ENCODE data around the gene TM4SF4. TPM values are rescaled to one million over a fixed set of nuclear protein-coding genes. Genes with fewer than 3 reads are reported as not detected.

Gene TM4SF4
- total and polyA plus RNA-seq, 2 experiments from 2014 or later = not detected

GRCh38 chr3:149523512-149524299 lies 49.2 kb downstream of the TM4SF4 start:
- Histone ChIP-seq H3K27me3 (ENCODE audit: insufficient read depth) (no peaks in the 10 kb centered on the region), H3F3A (replicated peaks; ENCODE audit: low read depth) (no peaks in the 10 kb centered on the region), H3K27ac (ENCODE audit: low read depth) (no peak overlapping the region), H3K79me2 (replicated peaks; ENCODE audit: insufficient read depth) (peaks cover 4% of the 10 kb centered on the region; the same call in 1 of the 2 replicates), H3K4me2 (no peak overlapping the region), H3K9me2 (ENCODE audit: insufficient read depth) (no peaks in the 10 kb centered on the region), H4K20me1 (replicated peaks; ENCODE audit: insufficient read depth) (no peaks in the 10 kb centered on the region; the same call in 1 of the 2 replicates), H3K36me3 (ENCODE audit: insufficient read depth) (peaks cover 10% of the 10 kb centered on the region; the same call in 1 of the 2 replicates), H2AFZ (no peak overlapping the region), H3K4me3 (no peak overlapping the region), H3K4me1 (ENCODE audit: insufficient read depth) (peaks cover 7% of the 10 kb centered on the region; the same call in 1 of the 2 replicates)
- H3K36me3 Mint-ChIP-seq (ENCODE audit: low read depth) = peaks cover 16% of the 10 kb centered on the region; the same call in 1 of the 3 replicates
- H3K4me1 Mint-ChIP-seq = peaks cover 11% of the 10 kb centered on the region; the same call in 2 of the 3 replicates
- H3K27ac Mint-ChIP-seq = peak overlapping the region; percentile 33; the same call in 1 of the 2 replicates
- H3K9me3 Mint-ChIP-seq = no peaks in the 10 kb centered on the region
- TF ChIP-seq ZNF462 (CRISPR knock-in tag; IDR thresholded peaks at IDR 0.05) = no peak
- no peak for TF ChIP-seq EZH2phosphoT487 (IDR thresholded peaks at IDR 0.05; ENCODE audit: unreplicated experiment)
- TF ChIP-seq, protein P1, sequence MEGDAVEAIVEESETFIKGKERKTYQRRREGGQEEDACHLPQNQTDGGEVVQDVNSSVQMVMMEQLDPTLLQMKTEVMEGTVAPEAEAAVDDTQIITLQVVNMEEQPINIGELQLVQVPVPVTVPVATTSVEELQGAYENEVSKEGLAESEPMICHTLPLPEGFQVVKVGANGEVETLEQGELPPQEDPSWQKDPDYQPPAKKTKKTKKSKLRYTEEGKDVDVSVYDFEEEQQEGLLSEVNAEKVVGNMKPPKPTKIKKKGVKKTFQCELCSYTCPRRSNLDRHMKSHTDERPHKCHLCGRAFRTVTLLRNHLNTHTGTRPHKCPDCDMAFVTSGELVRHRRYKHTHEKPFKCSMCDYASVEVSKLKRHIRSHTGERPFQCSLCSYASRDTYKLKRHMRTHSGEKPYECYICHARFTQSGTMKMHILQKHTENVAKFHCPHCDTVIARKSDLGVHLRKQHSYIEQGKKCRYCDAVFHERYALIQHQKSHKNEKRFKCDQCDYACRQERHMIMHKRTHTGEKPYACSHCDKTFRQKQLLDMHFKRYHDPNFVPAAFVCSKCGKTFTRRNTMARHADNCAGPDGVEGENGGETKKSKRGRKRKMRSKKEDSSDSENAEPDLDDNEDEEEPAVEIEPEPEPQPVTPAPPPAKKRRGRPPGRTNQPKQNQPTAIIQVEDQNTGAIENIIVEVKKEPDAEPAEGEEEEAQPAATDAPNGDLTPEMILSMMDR (conservative IDR thresholded peaks at IDR 0.05; ENCODE audit: low read depth in 2 of 2) = no peak
- TF ChIP-seq STAT1 (IDR thresholded peaks at IDR 0.05; ENCODE audit: unreplicated experiment) = no peak
- TF ChIP-seq, protein P2, sequence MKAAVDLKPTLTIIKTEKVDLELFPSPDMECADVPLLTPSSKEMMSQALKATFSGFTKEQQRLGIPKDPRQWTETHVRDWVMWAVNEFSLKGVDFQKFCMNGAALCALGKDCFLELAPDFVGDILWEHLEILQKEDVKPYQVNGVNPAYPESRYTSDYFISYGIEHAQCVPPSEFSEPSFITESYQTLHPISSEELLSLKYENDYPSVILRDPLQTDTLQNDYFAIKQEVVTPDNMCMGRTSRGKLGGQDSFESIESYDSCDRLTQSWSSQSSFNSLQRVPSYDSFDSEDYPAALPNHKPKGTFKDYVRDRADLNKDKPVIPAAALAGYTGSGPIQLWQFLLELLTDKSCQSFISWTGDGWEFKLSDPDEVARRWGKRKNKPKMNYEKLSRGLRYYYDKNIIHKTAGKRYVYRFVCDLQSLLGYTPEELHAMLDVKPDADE (IDR thresholded peaks at IDR 0.05) = no peak
- TF ChIP-seq CREB1 (CRISPR knock-in tag; IDR thresholded peaks at IDR 0.05; ENCODE audit: low read depth) = no peak
- no peak for TF ChIP-seq JUNB (IDR thresholded peaks at IDR 0.05; ENCODE audit: unreplicated experiment)
- TF ChIP-seq ZNF114 (CRISPR knock-in tag; IDR thresholded peaks at IDR 0.05) = no peak
- TF ChIP-seq ZNF331 (CRISPR knock-in tag; IDR thresholded peaks at IDR 0.05; ENCODE audit: low read depth) = no peak
- no peak for TF ChIP-seq POLR2AphosphoS5 (IDR thresholded peaks at IDR 0.05; ENCODE audit: low read depth)
- TF ChIP-seq REST (IDR thresholded peaks at IDR 0.05; ENCODE audit: unreplicated experiment) = no peak
- no peaks in the 10 kb centered on the region for H3K27me3 Mint-ChIP-seq (ENCODE audit: insufficient read depth, low read depth, poor library complexity)
- no peak overlapping the region for H3K4me3 Mint-ChIP-seq
- DNase-seq (ENCODE audit: low spot score) (no peak), ATAC-seq (no peak)

Data from GM23338 (cell line).